CD8-positive, alpha-beta memory T cell (primary cell): Measurements from ENCODE around the gene PLXNA3. TPM values are rescaled to one million over a fixed set of nuclear protein-coding genes. Genes with fewer than 3 reads are reported as not detected.

Experiments used
- CTCF ChIA-PET: fragments of 350-600 bp; sonication (Branson Sonifier 250); formaldehyde crosslinking; loops from one replicate; lab custom pipeline; 2021; ENCODE audit warnings: antibody characterized with exemption; lab: Charles Lee
- POLR2A ChIA-PET: fragments of 350-600 bp; sonication (Branson Sonifier 250); formaldehyde crosslinking; loops from one replicate; lab custom pipeline; 2021; ENCODE audit warnings: antibody characterized with exemption; lab: Charles Lee
- DNase-seq, 5 donors: peaks; one replicate each; pipeline versions ENCODE4 v3.0.0 to v3.0.0-alpha.2; 2020 to 2022; ENCODE audit warnings: mixed read lengths in 1 of 5
- H3K27ac ChIP-seq: one replicate; pipeline ENCODE4 v1.7.0; 2013; ENCODE audit warnings: low read depth, mild to moderate bottlenecking, low read length, moderate library complexity
- H3K27me3 ChIP-seq: 2 replicates; pipeline ENCODE4 v1.7.0; 2013; ENCODE audit warnings: low read length, mild to moderate bottlenecking; ENCODE audit not compliant: insufficient read depth, poor library complexity, severe bottlenecking
- H3K36me3 ChIP-seq: 2 replicates; pipeline ENCODE4 v1.7.0; 2013; ENCODE audit warnings: mild to moderate bottlenecking, low read length, moderate library complexity; ENCODE audit not compliant: insufficient read depth
- H3K4me1 ChIP-seq: 2 replicates; pipeline ENCODE4 v1.7.0; 2013; ENCODE audit warnings: mild to moderate bottlenecking, low read length, moderate library complexity; ENCODE audit not compliant: insufficient read depth
- H3K4me3 ChIP-seq: 2 replicates; pipeline ENCODE4 v1.7.0; 2013; ENCODE audit warnings: mild to moderate bottlenecking, low read length
- H3K9me3 ChIP-seq: 2 replicates; pipeline ENCODE4 v1.7.0; 2013; ENCODE audit warnings: mild to moderate bottlenecking, low read length
- H3K27ac Mint-ChIP-seq, 8 donors: one replicate each; pipeline ENCODE4 v1.8.0; 2020 to 2021; ENCODE audit warnings: mixed read lengths in 8 of 8, mild to moderate bottlenecking in 6 of 8, inconsistent platforms in 3 of 8, moderate library complexity in 3 of 8
- H3K27me3 Mint-ChIP-seq, 2 donors: one replicate each; pipeline ENCODE4 v1.8.0; 2020 to 2021; ENCODE audit warnings: mixed read lengths in 2 of 2, mild to moderate bottlenecking in 1 of 2, moderate library complexity in 1 of 2
- H3K36me3 Mint-ChIP-seq, 3 donors: one replicate each; pipeline ENCODE4 v1.8.0; 2020 to 2021; ENCODE audit warnings: mixed read lengths in 3 of 3, inconsistent platforms in 1 of 3, mild to moderate bottlenecking in 1 of 3
- H3K4me1 Mint-ChIP-seq, 3 donors: one replicate each; pipeline ENCODE4 v1.8.0; 2020 to 2021; ENCODE audit warnings: mixed read lengths in 3 of 3, inconsistent platforms in 1 of 3, mild to moderate bottlenecking in 1 of 3
- H3K4me3 Mint-ChIP-seq, 7 donors: one replicate each; pipeline ENCODE4 v1.8.0; 2020 to 2021; ENCODE audit warnings: mixed read lengths in 7 of 7, mild to moderate bottlenecking in 6 of 7, moderate library complexity in 4 of 7, inconsistent platforms in 2 of 7
- H3K9me3 Mint-ChIP-seq, 5 donors: one replicate each; pipeline ENCODE4 v1.8.0; 2020 to 2022; ENCODE audit warnings: mixed read lengths in 5 of 5, mild to moderate bottlenecking in 3 of 5, moderate library complexity in 2 of 5, inconsistent platforms in 1 of 5
- polyA plus RNA-seq: library from polyadenylated mRNA; unstranded; fragments of 300-500 nt; fragmentation: Illumina TruSeq; gene quantifications from one replicate; pipeline ENCODE4 v1.2.3, GENCODE V29; 2021
- total RNA-seq, 2 experiments: library from RNA; stranded (reverse); gene quantifications; one replicate each; pipeline ENCODE4 v1.2.3, GENCODE V29; 2021

Gene PLXNA3
- total and polyA plus RNA-seq, 3 experiments from 2014 or later, result 0.79 to 39.2 (median 34.1) TPM

DNA sequence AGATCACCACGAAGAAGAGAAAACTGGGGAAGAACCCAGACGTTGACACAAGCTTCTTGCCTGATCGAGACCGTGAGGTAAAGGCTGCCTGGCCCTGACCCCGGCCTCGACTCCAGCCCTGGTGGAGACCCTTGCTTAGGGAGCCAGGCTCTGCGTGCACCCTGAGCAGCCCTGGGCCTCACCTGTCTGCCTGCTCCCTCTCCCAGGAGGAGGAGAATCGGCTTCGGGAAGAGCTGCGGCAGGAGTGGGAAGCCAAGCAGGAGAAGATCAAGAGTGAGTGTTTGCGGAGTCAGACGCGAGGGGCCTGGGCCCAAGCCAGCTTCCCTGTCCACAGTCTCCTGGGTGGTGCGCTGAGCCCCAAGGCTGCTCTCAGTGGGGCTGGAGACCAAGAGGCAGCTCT is 9.6 kb upstream of the PLXNA3 start:
- Mint-ChIP-seq H3K4me1 (peaks cover 0 to 14% (median 5%) of the 10 kb centered on the region in 3 donors), H3K4me3 (no peak overlapping the region), H3K36me3 (peaks cover 0 to 39% (median 0%) of the 10 kb centered on the region in 3 donors), H3K9me3 (no peaks in the 10 kb centered on the region), H3K27ac (no peak overlapping the region), H3K27me3 (peaks cover 0 to 4% of the 10 kb centered on the region in 2 donors)
- Histone ChIP-seq H3K4me3 (no peak overlapping the region), H3K27ac (no peak overlapping the region), H3K36me3 (no peaks in the 10 kb centered on the region), H3K4me1 (peaks cover 12% of the 10 kb centered on the region), H3K9me3 (no peaks in the 10 kb centered on the region), H3K27me3 (no peaks in the 10 kb centered on the region)
- POLR2A ChIA-PET, result no interaction called here
- CTCF ChIA-PET, result no interaction called here
- DNase-seq, result no peak

DNA sequence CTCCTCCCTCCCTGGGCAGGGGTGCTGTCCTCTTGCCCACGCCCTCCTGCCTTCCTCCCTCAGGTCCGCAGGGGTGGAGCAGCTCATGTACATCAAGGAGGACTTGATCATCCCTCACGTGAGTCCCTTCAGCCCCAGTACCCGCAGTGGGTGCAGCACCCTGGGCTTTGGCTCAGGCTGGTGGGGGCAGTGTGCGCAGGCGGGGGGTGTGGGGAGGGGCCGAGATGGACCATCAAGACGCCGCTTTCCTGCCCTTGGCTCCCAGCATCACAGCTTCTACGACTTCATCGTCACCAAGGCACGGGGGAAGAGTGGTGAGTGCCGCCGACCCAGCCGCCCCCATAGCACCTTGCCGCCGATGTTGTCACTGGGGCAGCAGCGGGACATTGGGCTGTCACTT is 8.5 kb upstream of the PLXNA3 start:
- no peak overlapping the region for H3K4me3 ChIP-seq
- H3K36me3 ChIP-seq, result no peaks in the 10 kb centered on the region
- H3K27ac ChIP-seq, result no peak overlapping the region
- DNase-seq, result no peak
- Mint-ChIP-seq H3K9me3 (no peaks in the 10 kb centered on the region), H3K4me1 (peaks cover 0 to 12% (median 5%) of the 10 kb centered on the region in 3 donors), H3K4me3 (no peak overlapping the region), H3K27me3 (peaks cover 0 to 6% of the 10 kb centered on the region in 2 donors), H3K27ac (no peak overlapping the region), H3K36me3 (peaks cover 0 to 39% (median 0%) of the 10 kb centered on the region in 3 donors)
- H3K9me3 ChIP-seq, result no peaks in the 10 kb centered on the region
- peaks cover 8% of the 10 kb centered on the region for H3K4me1 ChIP-seq
- H3K27me3 ChIP-seq, result no peaks in the 10 kb centered on the region
- ChIA-PET POLR2A (no interaction called here), CTCF (no interaction called here)

DNA sequence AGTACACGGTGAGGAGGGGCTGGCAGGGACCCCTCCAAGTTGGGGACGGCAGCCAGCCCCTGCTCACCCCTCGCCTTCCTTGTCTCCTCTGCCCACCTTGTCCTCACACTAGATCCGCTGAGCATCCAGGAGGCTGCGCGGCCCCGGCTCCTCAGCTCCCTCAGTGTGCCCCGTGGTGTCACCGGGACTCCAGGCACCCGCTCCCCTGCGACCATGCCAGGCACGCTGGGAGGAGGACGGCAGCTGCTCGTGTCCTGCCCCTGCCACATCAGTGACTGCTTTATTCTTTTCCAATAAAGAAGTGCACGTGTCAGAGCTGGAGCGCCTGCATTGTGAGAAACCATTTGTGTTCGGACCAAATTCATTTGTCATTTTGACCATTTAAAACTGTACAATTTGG is 7.8 kb upstream of the PLXNA3 start:
- H3K27me3 Mint-ChIP-seq, result peaks cover 0 to 6% of the 10 kb centered on the region in 2 donors
- no peak overlapping the region for H3K27ac Mint-ChIP-seq
- no peaks in the 10 kb centered on the region for H3K9me3 ChIP-seq
- H3K36me3 ChIP-seq, result no peaks in the 10 kb centered on the region
- ChIA-PET CTCF (no interaction called here), POLR2A (no interaction called here)
- peaks cover 0 to 39% (median 0%) of the 10 kb centered on the region in 3 donors for H3K36me3 Mint-ChIP-seq
- H3K27ac ChIP-seq, result no peak overlapping the region
- H3K4me3 Mint-ChIP-seq, result no peak overlapping the region
- H3K4me1 Mint-ChIP-seq, result peaks cover 0 to 8% (median 4%) of the 10 kb centered on the region in 3 donors
- no peak overlapping the region for H3K4me3 ChIP-seq
- no peaks in the 10 kb centered on the region for H3K27me3 ChIP-seq
- peaks cover under 1% of the 10 kb centered on the region for H3K4me1 ChIP-seq
- H3K9me3 Mint-ChIP-seq, result no peaks in the 10 kb centered on the region
- no peak for DNase-seq

DNA sequence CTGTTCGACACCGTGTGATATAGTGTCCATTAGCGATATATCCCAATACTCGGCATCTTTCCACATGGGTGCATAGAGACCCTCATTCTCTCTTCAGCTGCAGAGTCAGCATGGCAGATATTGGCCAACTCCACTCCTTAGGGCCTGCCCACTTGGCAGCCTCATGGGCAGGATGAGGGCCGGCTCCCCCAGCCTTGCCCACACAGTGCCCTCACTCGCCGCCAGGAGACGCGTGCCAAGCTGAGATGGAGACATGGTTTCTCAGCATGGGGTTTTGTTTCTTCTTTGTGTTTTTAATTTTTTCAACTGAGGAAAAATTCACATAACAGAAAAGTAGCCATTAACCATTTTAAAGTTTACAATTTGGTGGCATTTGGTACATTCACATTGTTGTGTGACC is 5.3 kb upstream of the PLXNA3 start:
- Histone ChIP-seq H3K36me3 (no peaks in the 10 kb centered on the region), H3K27ac (no peak overlapping the region), H3K4me1 (no peaks in the 10 kb centered on the region), H3K4me3 (no peak overlapping the region), H3K27me3 (no peaks in the 10 kb centered on the region), H3K9me3 (no peaks in the 10 kb centered on the region)
- H3K27ac Mint-ChIP-seq, result peak overlapping the region in 3 of 8 donors; percentile 0 to 83 (median 60)
- H3K9me3 Mint-ChIP-seq, result no peaks in the 10 kb centered on the region
- H3K36me3 Mint-ChIP-seq, result peaks cover 0 to 29% (median 0%) of the 10 kb centered on the region in 3 donors
- peaks cover 3 to 5% (median 4%) of the 10 kb centered on the region in 3 donors for H3K4me1 Mint-ChIP-seq
- POLR2A ChIA-PET, result no interaction called here
- H3K27me3 Mint-ChIP-seq, result peaks cover 0 to 7% of the 10 kb centered on the region in 2 donors
- CTCF ChIA-PET, result no interaction called here
- no peak for DNase-seq
- no peak overlapping the region for H3K4me3 Mint-ChIP-seq

DNA sequence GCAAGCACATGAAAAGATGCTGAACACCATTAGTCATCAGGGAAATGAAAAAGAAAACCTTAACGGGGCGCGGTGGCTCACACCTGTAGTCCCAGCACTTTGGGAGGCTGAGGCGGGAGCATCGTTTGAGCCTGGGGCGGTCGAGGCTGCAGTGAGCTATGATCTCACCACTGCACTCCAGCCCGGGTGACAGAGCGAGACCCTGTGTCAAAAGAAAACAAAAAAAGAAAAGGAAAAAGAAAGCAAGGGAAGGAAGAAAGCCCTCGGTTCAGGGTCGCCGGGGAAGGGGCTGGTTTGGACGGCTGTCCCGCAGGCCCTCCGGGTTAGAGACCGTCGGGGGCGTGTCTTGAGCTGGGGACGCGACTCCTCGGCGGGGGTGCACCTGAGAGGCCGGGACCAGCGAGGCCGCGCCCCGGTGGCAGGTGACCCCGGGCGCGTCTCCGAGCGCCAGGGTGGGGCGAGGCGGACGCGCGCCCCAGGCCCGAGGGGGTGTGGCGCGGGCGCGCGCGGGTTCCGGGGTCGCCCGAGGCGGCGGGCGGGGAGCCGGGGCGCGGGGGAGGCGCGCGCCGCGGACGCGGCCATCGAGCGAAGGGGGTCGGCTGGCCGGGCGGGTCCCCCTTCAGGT is 478 bp upstream of the PLXNA3 start:
- Histone ChIP-seq H3K4me1 (peaks cover 5% of the 10 kb centered on the region), H3K4me3 (peak overlapping the region; percentile 26), H3K36me3 (no peaks in the 10 kb centered on the region), H3K27ac (peak overlapping the region; percentile 24), H3K9me3 (no peaks in the 10 kb centered on the region), H3K27me3 (no peaks in the 10 kb centered on the region)
- peak; percentile 47 to 79 (median 73) for DNase-seq
- H3K9me3 Mint-ChIP-seq, result no peaks in the 10 kb centered on the region
- CTCF ChIA-PET, result interaction anchor here (1.2 to 1.4 kb wide), 2 partner anchors 28 to 59 kb away, joined by 3 read pairs; partner anchors contain the start of gene RPL10
- peaks cover 0 to 25% (median 2%) of the 10 kb centered on the region in 3 donors for H3K36me3 Mint-ChIP-seq
- POLR2A ChIA-PET, result interaction anchor here (0.8 to 1.1 kb wide), 4 partner anchors 14 to 29 kb away, joined by 3 to 4 read pairs (median 3); partner anchors contain the start of genes FAM50A and UBL4A
- H3K27me3 Mint-ChIP-seq, result peaks cover 0 to 6% of the 10 kb centered on the region in 2 donors
- peak overlapping the region; percentile 88 to 95 (median 92) for H3K4me3 Mint-ChIP-seq
- peak overlapping the region; percentile 88 to 98 (median 94) for H3K27ac Mint-ChIP-seq
- peaks cover 11 to 30% (median 18%) of the 10 kb centered on the region in 3 donors for H3K4me1 Mint-ChIP-seq

DNA sequence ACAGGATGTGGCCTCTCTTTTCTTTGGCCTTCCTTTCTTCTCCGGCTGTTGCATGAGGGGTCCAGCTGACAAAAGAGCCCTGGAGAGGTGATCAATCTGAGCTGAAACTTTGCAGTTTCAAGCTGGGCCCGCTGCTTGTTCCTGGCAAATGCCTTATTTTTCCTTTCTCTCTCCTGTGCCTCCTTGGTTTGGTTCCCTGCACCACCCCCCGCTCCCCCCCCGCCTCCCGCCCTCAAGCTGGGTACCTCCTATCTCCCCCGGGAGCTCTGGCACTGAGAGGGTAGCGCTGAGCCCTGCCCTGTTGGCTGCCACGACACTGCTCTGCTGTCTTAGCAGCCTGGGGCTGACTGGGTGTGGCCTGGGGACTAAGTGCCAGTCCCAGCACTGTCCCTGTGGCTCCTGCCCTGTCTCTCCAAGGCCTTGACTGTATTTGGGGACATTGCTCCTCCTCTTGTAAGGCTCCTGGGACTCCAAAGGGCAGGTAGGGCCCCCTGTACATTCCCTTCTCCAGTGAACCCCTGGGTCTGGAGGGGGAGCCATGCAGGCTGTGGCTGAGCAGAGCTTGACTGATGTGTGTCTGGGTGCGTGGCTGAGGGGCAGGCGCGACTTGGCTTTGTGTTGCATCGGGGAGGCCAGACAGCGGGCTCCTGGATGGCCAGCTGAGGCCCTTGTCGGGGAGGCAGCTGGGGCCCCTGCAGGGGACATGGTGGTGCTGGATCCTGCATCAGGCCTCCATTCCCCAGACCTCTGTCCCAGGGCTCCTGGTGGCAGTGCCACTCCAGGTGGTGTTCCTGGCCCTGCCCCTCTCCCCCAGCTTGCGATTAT is 1.1 kb downstream of the PLXNA3 start:
- H3K27ac Mint-ChIP-seq, result peak overlapping the region; percentile 26 to 94 (median 54)
- peaks cover 0 to 4% of the 10 kb centered on the region in 2 donors for H3K27me3 Mint-ChIP-seq
- H3K9me3 ChIP-seq, result no peaks in the 10 kb centered on the region
- peak overlapping the region; percentile 77 to 92 (median 83) for H3K4me3 Mint-ChIP-seq
- peaks cover 5% of the 10 kb centered on the region for H3K4me1 ChIP-seq
- POLR2A ChIA-PET, result interaction anchor here (0.6 to 1.4 kb wide), 7 partner anchors 9 to 31 kb away, joined by 3 to 4 read pairs (median 3); partner anchors contain the start of genes FAM50A and SLC10A3
- DNase-seq, result no peak
- peak overlapping the region; percentile 55 for H3K4me3 ChIP-seq
- peaks cover 0 to 24% (median 2%) of the 10 kb centered on the region in 3 donors for H3K36me3 Mint-ChIP-seq
- peaks cover 14 to 34% (median 18%) of the 10 kb centered on the region in 3 donors for H3K4me1 Mint-ChIP-seq
- H3K27me3 ChIP-seq, result no peaks in the 10 kb centered on the region
- peak overlapping the region; percentile 54 for H3K27ac ChIP-seq
- H3K36me3 ChIP-seq, result no peaks in the 10 kb centered on the region
- CTCF ChIA-PET, result interaction anchor here (1.3 kb wide), 1 partner anchor 60 kb away, joined by 4 read pairs; no protein-coding TSS in a partner anchor
- H3K9me3 Mint-ChIP-seq, result no peaks in the 10 kb centered on the region

DNA sequence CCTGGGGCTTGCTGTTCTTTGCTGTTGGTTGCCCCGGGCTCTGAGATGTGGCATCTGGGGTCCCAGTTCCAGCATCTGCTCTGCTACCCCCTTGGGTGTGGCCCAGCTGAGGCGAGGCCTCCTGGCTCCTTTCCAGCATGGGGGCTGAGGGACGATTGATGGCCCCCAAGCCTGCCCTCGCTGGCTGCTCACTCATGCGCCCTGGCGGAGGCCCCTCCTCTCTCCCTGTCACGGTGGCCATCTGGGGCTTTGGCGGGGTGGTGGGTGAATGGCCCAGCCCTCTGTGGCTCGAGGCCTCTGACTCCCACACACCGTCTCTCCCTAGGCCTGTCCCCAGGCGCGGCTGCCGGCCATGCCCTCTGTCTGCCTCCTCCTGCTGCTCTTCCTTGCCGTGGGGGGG is 1.8 kb downstream of the PLXNA3 start:
- Histone ChIP-seq H3K36me3 (no peaks in the 10 kb centered on the region), H3K27me3 (no peaks in the 10 kb centered on the region), H3K27ac (no peak overlapping the region), H3K4me1 (peaks cover 5% of the 10 kb centered on the region), H3K4me3 (no peak overlapping the region), H3K9me3 (no peaks in the 10 kb centered on the region)
- Mint-ChIP-seq H3K4me3 (peak overlapping the region in 5 of 7 donors; percentile 41 to 85 (median 64)), H3K36me3 (peaks cover 0 to 25% (median 2%) of the 10 kb centered on the region in 3 donors), H3K27ac (no peak overlapping the region), H3K9me3 (no peaks in the 10 kb centered on the region), H3K4me1 (peaks cover 14 to 34% (median 18%) of the 10 kb centered on the region in 3 donors), H3K27me3 (peaks cover 0 to 1% of the 10 kb centered on the region in 2 donors)
- no peak for DNase-seq
- POLR2A ChIA-PET, result interaction anchor here (0.8 to 1.4 kb wide), 3 partner anchors 8 to 31 kb away, joined by 3 to 4 read pairs (median 3); partner anchors contain the start of genes FAM50A and SLC10A3
- CTCF ChIA-PET, result interaction anchor here (1.3 kb wide), 1 partner anchor 61 kb away, joined by 4 read pairs; no protein-coding TSS in a partner anchor
